Measurements from ENCODE around the gene OSBPL9. TPM values are rescaled to one million over a fixed set of nuclear protein-coding genes. Genes with fewer than 3 reads are reported as not detected.
A peak's percentile ranks its signal among the peaks of the same experiment; 100 is the strongest.

The OSBPL9 gene
- total and polyA plus RNA-seq, 9 of the 15 experiments (the other 6 are each of a cell fraction or from before 2014, with no cell fraction given): 43.9 to 217 (median 170) TPM

DNA sequence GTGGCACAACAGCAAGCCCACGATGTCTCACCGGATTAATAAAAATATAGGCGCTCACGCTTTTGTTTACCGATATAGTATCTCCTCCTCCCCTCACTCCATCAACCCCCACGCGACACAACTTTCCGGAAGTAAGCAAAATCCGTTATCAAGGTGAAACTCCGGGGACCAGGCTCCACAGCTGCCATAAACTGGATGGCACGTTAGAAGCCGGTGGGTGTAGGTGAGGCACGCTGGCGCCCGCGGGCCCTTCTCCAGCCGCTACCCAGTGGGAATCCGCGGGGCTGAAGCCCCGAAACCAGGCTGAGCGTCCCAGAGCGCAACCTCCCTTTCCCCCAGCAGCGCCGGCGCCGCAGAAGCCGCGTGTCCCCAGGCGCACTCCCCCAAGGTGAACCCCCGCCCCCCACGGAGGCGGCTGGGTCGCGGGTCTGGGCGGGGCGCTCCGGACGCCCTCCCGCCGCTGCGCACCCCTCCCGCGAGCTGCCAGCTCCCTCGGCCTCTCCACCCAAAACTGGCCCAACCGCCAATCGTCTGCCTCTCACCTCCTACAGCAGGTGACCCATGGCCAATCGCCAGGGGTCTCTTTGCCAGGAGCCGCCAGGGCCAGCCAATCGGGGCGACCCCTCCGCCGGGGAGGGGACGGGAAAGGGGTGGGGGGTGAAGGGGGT is 112.4 kb downstream of the OSBPL9 start (continued):
- peak; percentile 60 for TF ChIP-seq CREB1 (IDR thresholded peaks at IDR 0.05)
- TF ChIP-seq CREB1 (CRISPR knock-in tag; IDR thresholded peaks at IDR 0.05): peak; percentile 61

DNA sequence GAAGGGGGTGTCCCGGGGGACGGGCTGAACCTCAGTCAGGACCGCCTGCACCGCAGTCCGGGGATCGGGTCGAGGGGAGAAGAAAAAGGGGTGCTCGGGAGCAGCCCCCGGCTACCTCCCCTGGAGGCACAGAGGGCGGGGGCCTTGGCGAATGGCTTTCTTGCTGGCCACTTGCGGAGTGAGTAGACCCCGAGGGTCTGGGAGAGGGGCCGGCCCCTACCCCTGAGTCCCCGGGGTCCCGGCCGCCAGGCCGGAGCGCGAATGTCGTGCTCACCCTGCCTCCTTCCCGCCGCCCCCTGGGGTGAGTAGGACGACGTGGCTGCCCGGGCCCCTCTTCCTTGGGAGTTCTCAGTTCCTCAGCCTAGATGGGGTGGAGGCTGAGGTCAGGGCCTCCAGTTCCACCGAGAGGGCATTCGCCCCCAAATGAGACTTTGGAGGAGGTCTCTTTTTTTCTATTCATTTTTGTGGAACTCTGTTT is 113.0 kb downstream of the OSBPL9 start:
- ChIA-PET CTCF (ENCODE audit: low intra/inter-chr PET ratio) (no interaction called here), POLR2A (interaction anchor here (0.6 to 5.7 kb wide), 11 partner anchors 11 to 1084 kb away, joined by 3 to 52 read pairs (median 5); partner anchors contain the start of gene OSBPL9)
- peak in 2 of 4 experiments; percentile 66 to 82 for DNase-seq (ENCODE audit: extremely low read depth in 1 of 4, low spot score in 3 of 4)
- H3K4me2 ChIP-seq (ENCODE audit: insufficient read depth, low read length): peak overlapping the region; percentile 75
- peaks cover 3% of the 10 kb centered on the region; the same call in 1 of the 2 replicates for H4K20me1 ChIP-seq (replicated peaks; ENCODE audit: control insufficient read depth, insufficient read depth, low read length)
- intact Hi-C loops (cut with micrococcal nuclease) (loop anchor here (5.0 to 10.0 kb wide), 3 partner anchors 37 to 755 kb away; partner anchors contain the start of gene CDKN2C), in situ Hi-C loops (cut with MboI) (no loop called here)
- ATAC-seq: peak; percentile 59
- peaks cover 32 to 34% of the 10 kb centered on the region in 2 experiments for H3K4me1 ChIP-seq (replicated peaks in 1 of 2; ENCODE audit: control insufficient read depth in 2 of 2, insufficient read depth in 2 of 2, low read length in 2 of 2)
- no peak for FAIRE-seq
- BruUV-seq (replicated peaks): TSS peak; percentile 68
- peaks cover 68% of the 10 kb centered on the region for H3K79me2 ChIP-seq (ENCODE audit: control insufficient read depth, insufficient read depth, low read length)
- H3K27me3 ChIP-seq (ENCODE audit: control insufficient read depth in 2 of 2, insufficient read depth in 2 of 2, low read length in 2 of 2): no peaks in the 10 kb centered on the region
- peak overlapping the region; percentile 51 for H2AFZ ChIP-seq (ENCODE audit: low read depth, low read length)
- H3K9ac ChIP-seq (ENCODE audit: insufficient read depth in 1 of 2, low read depth in 2 of 2, low read length in 2 of 2): peak overlapping the region; percentile 74 to 96
- peak overlapping the region; percentile 85 for H3K27ac ChIP-seq (ENCODE audit: extremely low read depth, low read depth, low read length)
- peak overlapping the region; percentile 73 for H3K4me3 ChIP-seq
- WGBS (ENCODE audit: insufficient coverage, low coverage, missing lambda C conversion rate): 0% methylated on average over 19 of the region's 28 CpGs
- no peaks in the 10 kb centered on the region for H3K9me1 ChIP-seq (ENCODE audit: control insufficient read depth, insufficient read depth, low read length)
- peaks cover 4% of the 10 kb centered on the region; the same call in 1 of the 3 replicates for H3K36me3 ChIP-seq (ENCODE audit: control insufficient read depth, insufficient read depth, low read length)
- no peaks in the 10 kb centered on the region for H3K9me3 ChIP-seq (replicated peaks; ENCODE audit: control insufficient read depth, insufficient read depth, low read depth, low read length)
- peak; percentile 99 for TF ChIP-seq ZBTB7A (IDR thresholded peaks at IDR 0.05; ENCODE audit: borderline replicate concordance, control insufficient read depth, low read depth, low read length)
- TF ChIP-seq, protein P1, sequence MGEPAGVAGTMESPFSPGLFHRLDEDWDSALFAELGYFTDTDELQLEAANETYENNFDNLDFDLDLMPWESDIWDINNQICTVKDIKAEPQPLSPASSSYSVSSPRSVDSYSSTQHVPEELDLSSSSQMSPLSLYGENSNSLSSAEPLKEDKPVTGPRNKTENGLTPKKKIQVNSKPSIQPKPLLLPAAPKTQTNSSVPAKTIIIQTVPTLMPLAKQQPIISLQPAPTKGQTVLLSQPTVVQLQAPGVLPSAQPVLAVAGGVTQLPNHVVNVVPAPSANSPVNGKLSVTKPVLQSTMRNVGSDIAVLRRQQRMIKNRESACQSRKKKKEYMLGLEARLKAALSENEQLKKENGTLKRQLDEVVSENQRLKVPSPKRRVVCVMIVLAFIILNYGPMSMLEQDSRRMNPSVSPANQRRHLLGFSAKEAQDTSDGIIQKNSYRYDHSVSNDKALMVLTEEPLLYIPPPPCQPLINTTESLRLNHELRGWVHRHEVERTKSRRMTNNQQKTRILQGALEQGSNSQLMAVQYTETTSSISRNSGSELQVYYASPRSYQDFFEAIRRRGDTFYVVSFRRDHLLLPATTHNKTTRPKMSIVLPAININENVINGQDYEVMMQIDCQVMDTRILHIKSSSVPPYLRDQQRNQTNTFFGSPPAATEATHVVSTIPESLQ (CRISPR knock-in tag; IDR thresholded peaks at IDR 0.05): no peak
- TF ChIP-seq YY1 (IDR thresholded peaks at IDR 0.05; ENCODE audit: borderline replicate concordance in 1 of 3, control insufficient read depth in 1 of 3, extremely low read depth in 1 of 3, insufficient read depth in 3 of 3, insufficient read length in 1 of 3, insufficient replicate concordance in 2 of 3, low read depth in 1 of 3, low read length in 2 of 3): peak in 1 of 3 experiments; percentile 74
- TF ChIP-seq, protein P2, sequence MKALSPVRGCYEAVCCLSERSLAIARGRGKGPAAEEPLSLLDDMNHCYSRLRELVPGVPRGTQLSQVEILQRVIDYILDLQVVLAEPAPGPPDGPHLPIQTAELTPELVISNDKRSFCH (CRISPR knock-in tag; IDR thresholded peaks at IDR 0.05): no peak
- TF ChIP-seq, protein P2 (tag; IDR thresholded peaks at IDR 0.05): 0 out of 2 replicates have a peak, but pooled peaks have one; percentile 21
- TF ChIP-seq HDAC1 (IDR thresholded peaks at IDR 0.05): peak in 1 of 2 experiments; percentile 63; a peak in 1 of 4 replicates
- TF ChIP-seq ZKSCAN1 (IDR thresholded peaks at IDR 0.05; ENCODE audit: low read depth, low read length): 0 out of 2 replicates have a peak, but pooled peaks have one; percentile 8
- TF ChIP-seq CAMTA2 (CRISPR knock-in tag; conservative IDR thresholded peaks at IDR 0.05): 0 out of 2 replicates have a peak, but pooled peaks have one; percentile 70
- peak; percentile 69 for TF ChIP-seq TAF1 (IDR thresholded peaks at IDR 0.05; ENCODE audit: control insufficient read depth, extremely low read depth, insufficient read depth, low read length, severe bottlenecking)
- 0 out of 2 replicates have a peak, but pooled peaks have one; percentile 16 for TF ChIP-seq RNF2 (IDR thresholded peaks at IDR 0.05)
